Measurements from ENCODE around the gene LILRA6. TPM values are rescaled to one million over a fixed set of nuclear protein-coding genes. Genes with fewer than 3 reads are reported as not detected.

The LILRA6 gene
- total RNA-seq, 1 experiment from 2014 or later, result 0.08 TPM

GRCh38 chr19:54257116-54257480 lies 14.5 kb upstream of the LILRA6 start, which contains the start of gene LILRB5:
LILRB5 (minus strand) TSS chr19:54257273; CDS start chr19:54257193, 80 bp downstream.
- Histone ChIP-seq H3K36me3 (ENCODE audit: control insufficient read depth, insufficient read depth, low read length) (no peaks in the 10 kb centered on the region), H3K4me1 (ENCODE audit: control insufficient read depth, insufficient read depth, low read length) (no peaks in the 10 kb centered on the region; the same call in 1 of the 2 replicates), H3K27me3 (ENCODE audit: control insufficient read depth, insufficient read depth, low read length) (peaks cover 5% of the 10 kb centered on the region), H3K4me3 (ENCODE audit: low read depth in 2 of 2, low read length in 2 of 2) (no peak within 1 kb of the TSS), H3K9me3 (ENCODE audit: control insufficient read depth, insufficient read depth, low read depth, low read length) (no peaks in the 10 kb centered on the region), H3K27ac (ENCODE audit: low read length) (no peak within 1 kb of the TSS)
- no peak for DNase-seq (ENCODE audit: low read depth, low spot score)
- CTCF ChIA-PET, result interaction anchor here (0.5 to 1.4 kb wide), 2 partner anchors 10 to 655 kb away, joined by 5 to 7 read pairs; no protein-coding TSS in a partner anchor
- POLR2A ChIA-PET, result no interaction called here
- no peak for ATAC-seq
- TF ChIP-seq CTCF (IDR thresholded peaks at IDR 0.05), result no peak
- intact Hi-C loops (cut with micrococcal nuclease; ENCODE audit: unreplicated experiment), result no loop called here
- no TSS peak for BruUV-seq (replicated peaks)
- in situ Hi-C loops (cut with HindIII; ENCODE audit: low pct_unique_long_range_greater_than_20kb, low sequenced_read_pairs), result no loop called here

- H3K4me1 ChIP-seq (ENCODE audit: control insufficient read depth, insufficient read depth, low read length), result no peaks in the 10 kb centered on the region; the same call in 1 of the 2 replicates
- BruUV-seq (replicated peaks), result no TSS peak
- H3K36me3 ChIP-seq (ENCODE audit: control insufficient read depth, insufficient read depth, low read length), result no peaks in the 10 kb centered on the region
- ATAC-seq (no peak), DNase-seq (ENCODE audit: low read depth, low spot score) (no peak)
- H3K27me3 ChIP-seq (ENCODE audit: control insufficient read depth, insufficient read depth, low read length), result peaks cover 5% of the 10 kb centered on the region
- TF ChIP-seq SIN3A (IDR thresholded peaks at IDR 0.05; ENCODE audit: borderline replicate concordance, insufficient read depth, low read depth, low read length) (no peak), REST (IDR thresholded peaks at IDR 0.05; ENCODE audit: insufficient read depth in 1 of 2, low read depth in 2 of 2, low read length in 1 of 2) (no peak), CTCF (IDR thresholded peaks at IDR 0.05) (no peak), TCF7L2 (IDR thresholded peaks at IDR 0.05; ENCODE audit: low read depth, low read length) (no peak), POLR2AphosphoS5 (IDR thresholded peaks at IDR 0.05; ENCODE audit: low read depth, low read length) (no peak)
- H3K9me3 ChIP-seq (ENCODE audit: control insufficient read depth, insufficient read depth, low read depth, low read length), result no peaks in the 10 kb centered on the region
- H3K4me3 ChIP-seq (ENCODE audit: low read depth in 2 of 2, low read length in 2 of 2), result no peak overlapping the region
- in situ Hi-C loops (cut with HindIII; ENCODE audit: low pct_unique_long_range_greater_than_20kb, low sequenced_read_pairs), result no loop called here
- intact Hi-C loops (cut with micrococcal nuclease; ENCODE audit: unreplicated experiment), result no loop called here
- ChIA-PET CTCF (interaction anchor here (0.5 to 1.4 kb wide), 2 partner anchors 10 to 656 kb away, joined by 5 to 7 read pairs; no protein-coding TSS in a partner anchor), POLR2A (interaction anchor here (0.6 kb wide), 2 partner anchors 45 to 307 kb away, joined by 3 to 4 read pairs; no protein-coding TSS in a partner anchor)
- H3K27ac ChIP-seq (ENCODE audit: low read length), result no peak overlapping the region
These were observed 13.9 kb upstream of the LILRA6 start for GRCh38 chr19:54256250-54257115.
